Activated CD4-positive, alpha-beta T cell treated with anti-CD3 and anti-CD28 coated beads, Interleukin-2, amount 10 ng/mL, durations not matched to agents 7 days and 5 days (primary cell): ENCODE data around the gene ANXA4. TPM values are rescaled to one million over a fixed set of nuclear protein-coding genes. Genes with fewer than 3 reads are reported as not detected.
"Not testable (repeated sequence)": the region's sequence is repeated elsewhere in the genome, so short reads cannot be mapped to it uniquely, and the experiment has no call there.

Experiments
- CTCF ChIA-PET: fragments of 350-600 bp; sonication (Branson Sonifier 250); formaldehyde crosslinking; loops from one replicate; lab custom pipeline; 2021; ENCODE audit warnings: antibody characterized with exemption; lab: Charles Lee
- POLR2A ChIA-PET: fragments of 350-600 bp; sonication (Branson Sonifier 250); formaldehyde crosslinking; loops from one replicate; lab custom pipeline; 2021; ENCODE audit warnings: antibody characterized with exemption; lab: Charles Lee
- DNase-seq: peaks from one replicate; pipeline ENCODE4 v3.0.0-alpha.2; 2020
- H3K27ac Mint-ChIP-seq: one replicate; pipeline ENCODE4 v1.8.0; 2021; ENCODE audit warnings: mild to moderate bottlenecking, moderate library complexity, mixed read lengths
- H3K27me3 Mint-ChIP-seq: one replicate; pipeline ENCODE4 v1.8.0; 2021; ENCODE audit warnings: mixed read lengths
- H3K36me3 Mint-ChIP-seq: one replicate; pipeline ENCODE4 v1.8.0; 2021; ENCODE audit warnings: low read depth, mixed read lengths
- H3K4me1 Mint-ChIP-seq: one replicate; pipeline ENCODE4 v1.8.0; 2021; ENCODE audit warnings: mixed read lengths
- H3K4me3 Mint-ChIP-seq: one replicate; pipeline ENCODE4 v1.8.0; 2021; ENCODE audit warnings: mild to moderate bottlenecking, moderate library complexity, mixed read lengths
- H3K9me3 Mint-ChIP-seq: one replicate; pipeline ENCODE4 v1.8.0; 2021; ENCODE audit warnings: mixed read lengths
- total RNA-seq, 2 experiments: library from RNA; stranded (reverse); gene quantifications; one replicate each; pipeline ENCODE4 v1.2.3, GENCODE V29; 2021

ANXA4 gene
- total RNA-seq, 2 experiments from 2014 or later, result 70.6 to 75.9 TPM

GRCh38 chr2:69725706-69726360, 16.1 kb upstream of the ANXA4 start:
- Mint-ChIP-seq H3K4me3 (no peak overlapping the region), H3K4me1 (peaks cover 7% of the 10 kb centered on the region), H3K36me3 (no peaks in the 10 kb centered on the region), H3K9me3 (no peaks in the 10 kb centered on the region), H3K27me3 (peaks cover 4% of the 10 kb centered on the region), H3K27ac (no peak overlapping the region)
- no peak for DNase-seq
- CTCF ChIA-PET, result interaction anchor here (1.1 to 4.5 kb wide), 13 partner anchors 9 to 144 kb away, joined by 4 to 78 read pairs (median 7); partner anchors contain the start of gene ANXA4
- POLR2A ChIA-PET, result no interaction called here

GRCh38 chr2:69729266-69729665, 12.7 kb upstream of the ANXA4 start:
- CTCF ChIA-PET, result no interaction called here
- no peak for DNase-seq
- no peak overlapping the region for H3K27ac Mint-ChIP-seq
- H3K4me1 Mint-ChIP-seq, result peaks cover 7% of the 10 kb centered on the region
- no peaks in the 10 kb centered on the region for H3K9me3 Mint-ChIP-seq
- no peak overlapping the region for H3K4me3 Mint-ChIP-seq
- H3K27me3 Mint-ChIP-seq, result peaks cover 4% of the 10 kb centered on the region
- no peaks in the 10 kb centered on the region for H3K36me3 Mint-ChIP-seq
- POLR2A ChIA-PET, result no interaction called here

GRCh38 chr2:69729781-69730180, 12.2 kb upstream of the ANXA4 start:
- Mint-ChIP-seq H3K36me3 (no peaks in the 10 kb centered on the region), H3K27ac (no peak overlapping the region), H3K4me3 (no peak overlapping the region), H3K9me3 (no peaks in the 10 kb centered on the region), H3K27me3 (peaks cover 4% of the 10 kb centered on the region), H3K4me1 (peaks cover 2% of the 10 kb centered on the region)
- CTCF ChIA-PET, result no interaction called here
- no peak for DNase-seq
- POLR2A ChIA-PET, result no interaction called here

- POLR2A ChIA-PET, result no interaction called here
- Mint-ChIP-seq H3K9me3 (no peaks in the 10 kb centered on the region), H3K36me3 (no peaks in the 10 kb centered on the region), H3K27me3 (peaks cover 4% of the 10 kb centered on the region), H3K27ac (no peak overlapping the region), H3K4me1 (no peaks in the 10 kb centered on the region), H3K4me3 (no peak overlapping the region)
- DNase-seq, result no peak
- CTCF ChIA-PET, result interaction anchor here (0.5 to 1.0 kb wide), 3 partner anchors 11 to 92 kb away, joined by 3 to 5 read pairs (median 4); no protein-coding TSS in a partner anchor
Observed at GRCh38 chr2:69731147-69731970, 10.6 kb upstream of the ANXA4 start.

GRCh38 chr2:69733342-69734034, 8.4 kb upstream of the ANXA4 start:
- POLR2A ChIA-PET, result interaction anchor here (0.5 kb wide), 1 partner anchor 37 kb away, joined by 3 read pairs; no protein-coding TSS in a partner anchor
- Mint-ChIP-seq H3K36me3 (no peaks in the 10 kb centered on the region), H3K4me3 (no peak overlapping the region), H3K27me3 (peaks cover 12% of the 10 kb centered on the region), H3K27ac (no peak overlapping the region), H3K4me1 (no peaks in the 10 kb centered on the region), H3K9me3 (no peaks in the 10 kb centered on the region)
- CTCF ChIA-PET, result interaction anchor here (0.9 to 1.8 kb wide), 4 partner anchors 9 to 83 kb away, joined by 3 to 15 read pairs (median 3); no protein-coding TSS in a partner anchor
- DNase-seq, result no peak

- H3K27me3 Mint-ChIP-seq, result peaks cover 15% of the 10 kb centered on the region
- H3K36me3 Mint-ChIP-seq, result no peaks in the 10 kb centered on the region
- H3K4me3 Mint-ChIP-seq, result no peak overlapping the region
- H3K27ac Mint-ChIP-seq, result no peak overlapping the region
- ChIA-PET CTCF (interaction anchor here (0.7 to 1.8 kb wide), 4 partner anchors 9 to 83 kb away, joined by 3 to 15 read pairs (median 3); no protein-coding TSS in a partner anchor), POLR2A (interaction anchor here (0.5 kb wide), 1 partner anchor 37 kb away, joined by 3 read pairs; no protein-coding TSS in a partner anchor)
- H3K4me1 Mint-ChIP-seq, result no peaks in the 10 kb centered on the region
- H3K9me3 Mint-ChIP-seq, result no peaks in the 10 kb centered on the region
- DNase-seq, result no peak
Observed at GRCh38 chr2:69734035-69734611, 7.8 kb upstream of the ANXA4 start.

- CTCF ChIA-PET, result interaction anchor here (1.0 to 1.2 kb wide), 2 partner anchors 10 to 559 kb away, joined by 4 read pairs; no protein-coding TSS in a partner anchor
- Mint-ChIP-seq H3K9me3 (no peaks in the 10 kb centered on the region), H3K4me1 (no peaks in the 10 kb centered on the region), H3K27me3 (peaks cover 16% of the 10 kb centered on the region), H3K4me3 (no peak overlapping the region), H3K27ac (no peak overlapping the region), H3K36me3 (no peaks in the 10 kb centered on the region)
- DNase-seq, result no peak
- POLR2A ChIA-PET, result no interaction called here
Observed at GRCh38 chr2:69734854-69735544, 6.9 kb upstream of the ANXA4 start.

GRCh38 chr2:69735686-69736085, 6.2 kb upstream of the ANXA4 start:
- no peak overlapping the region for H3K4me3 Mint-ChIP-seq
- no peak overlapping the region for H3K27ac Mint-ChIP-seq
- peaks cover 19% of the 10 kb centered on the region for H3K27me3 Mint-ChIP-seq
- ChIA-PET POLR2A (interaction anchor here (0.6 kb wide), 1 partner anchor 21 kb away, joined by 7 read pairs; no protein-coding TSS in a partner anchor), CTCF (interaction anchor here (0.5 to 1.3 kb wide), 5 partner anchors 11 to 559 kb away, joined by 3 to 6 read pairs (median 4); no protein-coding TSS in a partner anchor)
- no peaks in the 10 kb centered on the region for H3K4me1 Mint-ChIP-seq
- H3K9me3 Mint-ChIP-seq, result no peaks in the 10 kb centered on the region
- no peaks in the 10 kb centered on the region for H3K36me3 Mint-ChIP-seq
- no peak for DNase-seq

GRCh38 chr2:69738149-69738548, 3.8 kb upstream of the ANXA4 start:
- H3K36me3 Mint-ChIP-seq, H3K27ac Mint-ChIP-seq, POLR2A ChIA-PET, H3K4me3 Mint-ChIP-seq, DNase-seq, H3K9me3 Mint-ChIP-seq: not testable (repeated sequence)
- Mint-ChIP-seq H3K4me1 (peaks cover 15% of the 10 kb centered on the region), H3K27me3 (peaks cover 19% of the 10 kb centered on the region)
- CTCF ChIA-PET, result interaction anchor here (0.7 to 1.0 kb wide), 2 partner anchors 33 to 56 kb away, joined by 3 read pairs; no protein-coding TSS in a partner anchor

GRCh38 chr2:69740502-69740951, 1.4 kb upstream of the ANXA4 start:
- POLR2A ChIA-PET, result interaction anchor here (0.7 kb wide), 1 partner anchor 140 kb away, joined by 3 read pairs; no protein-coding TSS in a partner anchor
- H3K9me3 Mint-ChIP-seq, result no peaks in the 10 kb centered on the region
- H3K27ac Mint-ChIP-seq, result peak overlapping the region; percentile 95
- peaks cover 33% of the 10 kb centered on the region for H3K4me1 Mint-ChIP-seq
- DNase-seq, result no peak
- H3K36me3 Mint-ChIP-seq, result no peaks in the 10 kb centered on the region
- H3K27me3 Mint-ChIP-seq, result peaks cover 19% of the 10 kb centered on the region
- peak overlapping the region; percentile 94 for H3K4me3 Mint-ChIP-seq
- CTCF ChIA-PET, result interaction anchor here (0.6 to 5.4 kb wide), 5 partner anchors 16 to 912 kb away, joined by 3 to 31 read pairs (median 3); no protein-coding TSS in a partner anchor

- Mint-ChIP-seq H3K4me1 (peaks cover 33% of the 10 kb centered on the region), H3K9me3 (no peaks in the 10 kb centered on the region), H3K27ac (peak overlapping the region; percentile 95), H3K27me3 (peaks cover 19% of the 10 kb centered on the region), H3K4me3 (peak overlapping the region; percentile 94), H3K36me3 (no peaks in the 10 kb centered on the region)
- peak; percentile 22 for DNase-seq
- ChIA-PET CTCF (interaction anchor here (0.6 to 5.4 kb wide), 10 partner anchors 11 to 169 kb away, joined by 3 to 31 read pairs (median 4); no protein-coding TSS in a partner anchor), POLR2A (interaction anchor here (0.7 kb wide), 1 partner anchor 141 kb away, joined by 3 read pairs; no protein-coding TSS in a partner anchor)
Observed at GRCh38 chr2:69741229-69741574, 732 bp upstream of the ANXA4 start.
